ENCODE data around the gene UBE2B.

DNA sequence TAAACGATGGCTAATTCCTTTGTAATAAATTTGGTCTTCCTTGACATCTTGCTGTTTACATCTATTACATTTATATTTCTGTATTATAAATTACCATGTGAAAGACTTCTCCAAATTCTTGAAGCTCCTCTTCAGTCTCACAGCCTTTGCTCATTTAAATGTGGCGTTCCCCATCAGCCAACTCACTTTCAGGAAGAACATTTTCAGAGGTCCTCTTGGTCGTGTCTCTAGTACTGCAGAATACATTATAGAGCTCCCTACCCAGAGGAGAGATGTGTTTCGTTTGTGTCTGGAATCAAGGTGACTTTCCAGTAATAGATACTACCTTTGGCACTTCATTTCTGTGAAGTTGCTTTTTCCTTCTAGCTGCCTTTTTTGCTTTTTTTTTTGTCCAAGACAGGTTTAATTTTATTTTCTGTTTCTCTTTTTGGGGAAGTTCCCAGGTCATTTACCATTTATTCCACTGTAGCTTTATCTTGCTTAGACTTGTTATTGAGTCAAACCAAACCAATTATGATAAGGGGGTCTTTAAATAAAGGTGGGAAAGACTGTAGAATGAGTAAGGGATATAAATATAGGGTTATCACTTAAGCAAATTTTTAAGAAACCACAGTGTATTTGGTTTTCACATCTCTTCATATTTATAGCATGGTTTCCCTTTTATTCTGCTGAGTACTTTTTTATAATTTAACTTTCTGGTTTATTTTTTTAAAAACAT lies 12.8 kb downstream of the UBE2B start:
- TF ChIP-seq CTCF (IDR thresholded peaks at IDR 0.05; ENCODE audit: poor library complexity) (no peak), EZH2 (IDR thresholded peaks at IDR 0.05; ENCODE audit: borderline replicate concordance) (no peak)
